GM19035 (cell line): ENCODE data around the gene RAPGEF3.

Experiments
- ATAC-seq: cut with Tn5 transposase; IDR thresholded peaks from one replicate; pipeline ENCODE4 v1.9.1; 2021; ENCODE audit not compliant: unreplicated experiment

The RAPGEF3 gene

GRCh38 chr12:47791351-47791746 lies 32.7 kb upstream of the RAPGEF3 start:
- no peak for ATAC-seq

GRCh38 chr12:47790676-47791350 lies 32.1 kb upstream of the RAPGEF3 start:
- no peak for ATAC-seq

- ATAC-seq = no peak
Measured at GRCh38 chr12:47789712-47790489, 31.2 kb upstream of the RAPGEF3 start.

- ATAC-seq = no peak
Measured at GRCh38 chr12:47789141-47789540, 30.5 kb upstream of the RAPGEF3 start.

DNA sequence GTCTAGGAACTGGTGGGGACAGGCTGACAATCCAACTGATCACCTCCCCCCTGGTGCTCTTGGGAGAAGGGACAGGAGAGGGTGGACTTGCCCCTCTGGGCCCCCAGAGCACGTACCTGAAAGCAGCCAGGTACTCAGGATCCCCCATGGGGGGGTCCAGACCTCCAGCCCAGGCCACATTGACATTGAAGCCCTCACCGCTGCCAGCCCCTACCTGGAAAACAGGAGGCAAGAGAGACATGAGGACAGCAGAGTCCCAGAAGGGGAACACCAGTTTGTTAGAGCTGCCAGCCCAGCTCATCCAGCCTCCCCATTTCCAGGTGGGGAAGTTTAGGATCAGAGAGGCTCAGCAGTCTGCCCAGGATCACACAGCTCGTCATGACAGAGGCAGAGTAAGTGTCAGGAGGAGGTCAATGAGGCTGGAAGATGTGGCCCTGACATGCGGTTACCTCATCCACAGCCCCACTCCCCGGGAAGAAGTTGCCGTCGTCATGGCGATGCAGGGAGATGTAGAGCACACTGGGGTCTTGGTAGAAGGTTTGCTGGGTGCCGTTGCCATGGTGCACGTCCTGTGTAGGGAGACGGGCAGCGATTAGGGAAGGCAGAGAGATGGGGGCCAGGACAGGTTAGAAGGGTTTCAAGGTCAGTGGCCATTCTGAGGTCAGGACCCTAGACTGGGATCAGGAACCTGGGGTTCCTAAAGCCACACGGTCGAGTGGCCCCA lies 29.1 kb upstream of the RAPGEF3 start:
- no peak for ATAC-seq

GRCh38 chr12:47786662-47787280 lies 28.1 kb upstream of the RAPGEF3 start:
- no peak for ATAC-seq

DNA sequence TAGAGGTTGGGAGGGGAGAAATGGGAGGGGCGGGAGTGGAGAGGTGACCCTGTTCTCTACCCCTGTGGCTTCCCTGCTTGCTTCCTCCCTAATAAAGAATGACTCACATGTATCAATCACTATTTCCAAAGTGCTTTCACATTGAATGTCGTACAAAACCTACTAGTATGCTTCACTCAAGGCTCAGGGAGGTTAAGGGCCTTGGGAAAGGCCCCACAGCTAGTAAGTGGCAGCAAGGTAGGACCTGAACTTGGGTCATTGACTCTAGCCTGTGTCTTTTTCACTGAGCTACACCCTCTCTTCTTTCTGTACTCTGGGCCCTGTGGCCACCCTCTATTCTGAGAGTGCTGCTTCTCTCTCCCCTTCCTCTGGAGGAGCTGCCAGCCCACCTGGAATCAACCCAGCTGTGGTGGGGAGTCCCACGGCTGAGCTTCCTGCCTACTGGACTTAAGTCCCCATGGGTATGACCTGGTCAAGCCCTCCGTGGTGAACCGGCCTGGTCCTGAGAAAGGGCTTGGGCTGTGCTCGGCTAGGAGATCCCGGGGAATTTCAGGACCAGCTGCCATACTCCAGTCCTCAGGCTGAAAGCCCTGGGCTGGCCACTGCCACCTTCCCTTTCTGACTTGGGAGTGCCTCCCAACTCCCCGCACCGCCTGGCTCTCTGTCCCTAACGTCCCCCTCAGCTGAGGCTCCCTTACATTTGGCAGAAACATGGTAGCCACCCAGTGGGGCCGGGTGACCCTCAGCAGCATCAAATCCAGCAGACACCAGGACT lies 27.4 kb upstream of the RAPGEF3 start:
- ATAC-seq = no peak

- ATAC-seq = no peak
Measured at GRCh38 chr12:47785036-47785886, 26.6 kb upstream of the RAPGEF3 start.

DNA sequence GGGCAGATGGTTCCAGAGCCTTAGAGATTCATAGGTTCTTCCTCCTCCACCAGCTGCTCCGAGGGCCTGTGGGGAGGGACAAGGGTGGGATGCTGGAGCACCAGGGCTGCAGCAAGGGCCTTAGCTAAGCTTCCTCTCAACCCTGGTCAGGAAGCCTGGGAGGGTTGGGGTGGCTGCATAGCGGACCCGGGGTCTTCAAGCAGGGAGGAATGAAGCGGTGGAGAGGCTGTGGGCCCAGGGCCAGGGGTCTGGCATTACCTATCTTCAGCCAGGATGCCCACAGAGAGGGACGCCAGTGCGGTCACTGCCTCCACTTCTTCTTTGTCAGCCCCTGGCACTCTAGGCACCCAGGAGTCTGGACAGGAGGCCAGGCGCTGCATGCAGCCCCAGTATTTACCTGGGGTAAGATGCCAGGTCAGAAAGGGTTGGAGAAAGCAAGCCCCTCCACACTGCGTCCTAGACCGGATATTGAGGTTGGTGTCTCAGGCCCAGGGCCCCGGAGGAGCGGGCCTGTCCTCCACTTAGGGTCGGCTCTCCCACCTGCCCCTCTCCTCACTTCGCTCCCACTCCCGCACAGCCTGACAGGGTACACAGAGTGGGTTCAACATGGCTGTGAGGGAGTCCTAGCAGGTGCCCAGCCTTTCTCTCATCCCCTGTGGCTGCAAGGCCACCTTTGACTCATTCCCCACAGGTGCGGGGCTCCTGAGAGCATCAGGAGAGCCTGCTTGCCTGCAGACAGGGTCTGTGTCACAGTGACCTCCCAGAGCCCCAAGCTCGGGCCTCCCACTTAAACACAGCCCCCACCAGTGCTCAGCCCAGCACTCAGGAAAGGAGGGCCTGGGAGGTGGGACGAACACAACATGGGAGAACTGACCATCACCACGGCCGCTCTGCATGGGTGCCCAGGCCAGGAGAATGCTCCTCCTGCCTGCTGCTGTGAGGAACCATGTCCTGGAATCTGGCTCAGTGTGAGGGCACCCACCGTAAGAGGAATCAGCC lies 25.4 kb upstream of the RAPGEF3 start:
- ATAC-seq = no peak

DNA sequence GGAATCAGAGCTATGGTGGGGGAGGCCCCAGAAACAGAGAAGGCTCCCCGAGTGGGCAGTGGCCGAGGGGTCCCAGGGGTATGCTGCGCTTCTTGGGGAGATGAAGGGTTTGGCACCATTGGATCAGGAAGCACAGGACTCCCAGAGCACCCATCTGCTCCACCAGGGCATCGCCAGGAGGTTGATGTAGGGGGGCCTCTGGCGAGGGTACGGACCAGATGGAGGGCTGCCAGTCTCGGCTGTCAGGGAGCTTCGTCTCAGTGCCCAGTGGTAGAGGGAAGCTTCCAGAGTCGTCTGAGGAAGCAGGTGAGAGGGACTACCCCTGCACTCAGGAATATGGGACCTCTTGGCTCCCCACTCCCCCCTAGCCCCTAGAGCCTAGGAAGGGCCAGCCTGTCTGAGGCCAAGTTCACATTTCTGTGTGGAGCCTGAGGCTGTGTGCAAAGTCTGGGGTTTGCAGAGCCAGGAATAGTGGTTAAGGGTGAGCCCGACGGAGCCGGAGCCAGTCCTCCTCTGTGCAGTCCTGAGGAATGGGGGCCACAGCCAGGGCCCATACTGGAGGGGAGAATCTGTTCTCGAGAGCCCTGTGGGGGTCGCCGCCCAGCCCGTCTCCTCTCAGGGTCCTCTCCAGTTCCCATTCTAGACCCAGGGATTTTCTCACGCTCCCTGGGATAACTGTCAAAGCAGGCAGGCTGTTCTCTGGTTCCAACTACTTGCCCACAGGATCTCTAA lies 24.5 kb upstream of the RAPGEF3 start:
- no peak for ATAC-seq

DNA sequence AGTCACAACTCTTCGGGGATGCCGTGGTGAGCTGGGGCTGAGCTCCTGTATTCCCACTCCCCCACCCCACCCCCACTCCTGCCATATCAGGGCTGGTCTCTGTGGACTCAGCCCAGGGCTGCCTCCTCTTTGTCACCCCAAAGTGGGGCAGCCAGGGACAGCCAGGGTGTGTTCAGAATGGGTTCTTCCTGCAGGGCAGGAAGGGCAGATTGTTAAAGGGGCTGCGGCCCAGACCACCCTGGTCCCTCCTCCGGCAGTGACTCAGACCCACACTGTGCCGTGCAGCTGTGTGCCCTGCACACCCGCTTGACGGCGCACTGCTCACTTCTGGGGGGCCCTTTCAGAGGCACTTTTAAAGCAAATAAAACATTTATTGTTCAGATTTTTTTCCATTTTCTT lies 23.7 kb upstream of the RAPGEF3 start:
- no peak for ATAC-seq

DNA sequence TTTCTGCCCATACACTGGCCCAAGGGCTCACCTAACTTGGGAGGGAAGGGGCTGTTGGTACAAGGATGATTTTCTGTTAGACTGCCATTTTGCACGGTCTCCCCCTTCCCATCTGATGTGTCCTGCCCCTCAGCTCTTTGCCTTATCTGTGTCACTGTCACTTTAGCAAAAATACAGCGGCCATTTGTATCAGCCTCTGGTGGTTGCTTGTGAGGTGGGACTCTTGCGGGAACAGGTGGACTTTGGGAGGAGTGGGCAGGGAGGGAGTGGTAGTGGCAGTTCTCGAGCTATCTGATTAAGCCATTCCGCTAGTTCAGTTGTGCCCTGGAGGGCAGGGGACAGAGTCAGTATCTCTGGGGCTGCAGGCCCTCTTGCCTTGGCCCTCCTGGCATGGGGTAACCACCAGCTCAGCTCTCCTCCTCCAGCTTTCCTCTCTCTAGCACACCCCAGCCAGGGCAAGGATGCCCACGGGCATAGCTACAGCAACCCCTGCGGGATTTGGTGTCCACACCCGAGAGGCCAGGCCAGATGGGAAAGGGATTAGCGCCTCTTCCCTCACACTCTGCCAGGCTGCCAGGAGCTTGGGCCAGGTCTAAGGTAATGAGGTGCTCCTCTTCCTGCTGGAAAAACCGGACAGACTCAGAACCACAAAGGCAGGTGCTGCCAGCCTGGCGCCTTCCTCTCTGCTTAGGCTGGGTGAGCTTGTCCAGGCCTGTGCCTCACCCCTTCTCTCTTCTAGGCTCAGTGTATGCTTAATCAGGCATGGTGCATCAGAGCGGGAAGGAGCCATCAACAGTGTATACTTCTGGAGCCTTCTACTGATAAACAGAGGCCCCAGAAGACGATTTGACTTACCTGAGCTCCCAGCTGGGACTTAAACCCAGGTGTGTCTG lies 23.0 kb upstream of the RAPGEF3 start:
- no peak for ATAC-seq

DNA sequence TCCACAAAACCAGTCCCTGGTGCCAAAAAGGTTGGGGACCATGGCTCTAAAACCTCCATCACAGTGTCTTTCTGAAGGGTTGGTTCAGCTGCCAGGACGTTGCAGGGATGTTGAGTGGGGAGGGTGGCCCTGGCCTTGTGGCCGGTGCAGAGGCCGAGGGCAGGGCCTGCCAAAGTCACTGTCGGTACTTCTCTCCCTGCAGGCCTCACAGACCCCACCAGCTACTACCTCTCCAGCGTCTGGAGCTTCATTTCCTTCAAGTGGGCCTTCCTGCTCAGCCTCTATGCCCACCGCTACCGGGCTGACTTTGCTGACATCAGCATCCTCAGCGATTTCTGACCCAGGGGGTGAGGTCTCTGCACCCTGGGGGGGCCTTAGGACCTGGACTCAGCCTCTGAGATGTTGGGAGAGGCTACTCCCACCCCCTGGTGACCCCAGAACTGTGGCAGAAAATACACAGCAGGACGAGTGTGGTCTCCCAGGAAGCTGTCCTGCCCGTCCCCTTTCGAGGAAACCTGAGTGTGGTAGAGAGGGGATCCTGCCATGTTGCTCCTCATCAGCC lies 21.3 kb upstream of the RAPGEF3 start:
- ATAC-seq = no peak

GRCh38 chr12:47779301-47779942 lies 20.7 kb upstream of the RAPGEF3 start:
- ATAC-seq = peak; percentile 90

DNA sequence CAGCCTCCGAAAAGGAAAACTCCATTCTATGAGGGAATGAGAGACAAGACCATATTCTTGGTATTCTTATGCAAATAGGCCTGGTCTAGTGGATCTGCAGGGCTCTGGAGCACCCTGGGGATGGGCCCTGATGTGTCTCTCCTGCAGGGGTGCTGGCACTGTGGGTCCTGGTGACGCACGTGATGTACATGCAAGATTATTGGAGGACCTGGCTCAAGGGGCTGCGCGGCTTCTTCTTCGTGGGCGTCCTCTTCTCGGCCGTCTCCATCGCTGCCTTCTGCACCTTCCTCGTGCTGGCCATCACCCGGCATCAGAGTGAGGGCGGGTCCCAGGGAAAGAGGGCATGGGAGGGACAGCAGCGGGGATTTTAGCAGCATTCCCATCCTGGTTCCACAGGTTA lies 20.2 kb upstream of the RAPGEF3 start:
- ATAC-seq = no peak
